ENCODE results near the gene TTR. TPM values are rescaled to one million over a fixed set of nuclear protein-coding genes. Genes with fewer than 3 reads are reported as not detected.

Gene TTR
- not detected in 2 replicates for total RNA-seq

GRCh38 chr18:31591628-31592027 lies at the start of gene TTR:
Gene TTR (plus strand): TSS chr18:31591877. CDS start chr18:31591903, 26 bp downstream.

Other genes starting within 250 kb of the TTR start
- gene DSG4, start 215.1 kb upstream of the TTR start, total RNA-seq, result not detected in 2 replicates
- gene DSG3, start 144.1 kb upstream of the TTR start, total RNA-seq, result not detected in 2 replicates
- 1.6 and 2.2 TPM in 2 replicates for gene DSG2, start 93.7 kb upstream of the TTR start, total RNA-seq
- gene B4GALT6, start 92.7 kb downstream of the TTR start, total RNA-seq, result 2.0 and 4.4 TPM in 2 replicates
- gene SLC25A52, start 169.0 kb downstream of the TTR start, total RNA-seq, result not detected in 2 replicates

Measured in cardiac atrium fibroblast (primary cell).